ENCODE measurements around the gene S100Z.

- no peak for TF ChIP-seq POLR2A (IDR thresholded peaks at IDR 0.05)
- no peak for TF ChIP-seq CTCF (IDR thresholded peaks at IDR 0.05)
Measured at GRCh38 chr5:76946090-76946489, 96.3 kb downstream of the S100Z start.
